Stomach (tissue), 4 donors: ENCODE results near the gene GPR35.

Source experiments
- CTCF ChIP-seq, 7 experiments: fragments of 450-650 bp in 4 of 7; fragments of 200-600 bp in 3 of 7; sonication (generic) in 3 of 7; IDR thresholded peaks; one replicate each; pipeline ENCODE4 v1.5.1; 2016 to 2019; ENCODE audit warnings: antibody characterized with exemption in 7 of 7, control low read depth in 2 of 7, mild to moderate bottlenecking in 1 of 7
- EP300 ChIP-seq: sonication (generic); formaldehyde crosslinking; IDR thresholded peaks from one replicate; pipeline ENCODE4 v1.6.1; 2017; ENCODE audit warnings: antibody characterized with exemption
- POLR2A ChIP-seq, 4 donors: fragments of 450-650 bp; IDR thresholded peaks; one replicate each; pipeline ENCODE4 v1.6.1; 2016; ENCODE audit warnings: antibody characterized with exemption in 4 of 4, control low read depth in 2 of 4, mild to moderate bottlenecking in 1 of 4, moderate library complexity in 1 of 4
- POLR2AphosphoS5 ChIP-seq, 3 donors: sonication (generic); formaldehyde crosslinking; IDR thresholded peaks; one replicate each; pipeline ENCODE4 v1.6.1; 2016; ENCODE audit warnings: antibody characterized with exemption in 3 of 3

GRCh38 chr2:240623531-240624010 is 1.7 kb upstream of the GPR35 start:
- TF ChIP-seq CTCF (IDR thresholded peaks at IDR 0.05) (no peak), POLR2A (IDR thresholded peaks at IDR 0.05) (no peak), POLR2AphosphoS5 (IDR thresholded peaks at IDR 0.05) (no peak), EP300 (no peak)
